Vagina (tissue), 2 donors: Measurements from ENCODE around the gene SPDYA. TPM values are rescaled to one million over a fixed set of nuclear protein-coding genes. Genes with fewer than 3 reads are reported as not detected.

ENCODE experiments used
- DNase-seq, 2 donors: peaks; one replicate each; pipeline ENCODE4 v3.0.0-alpha.2; 2017; ENCODE audit errors: extremely low spot score in 2 of 2
- H3K27ac ChIP-seq: fragments of 200-600 bp; sonication (generic); one replicate; pipeline ENCODE4 v1.5.1; 2019
- H3K27me3 ChIP-seq: fragments of 200-600 bp; sonication (generic); one replicate; pipeline ENCODE4 v1.5.1; 2019
- H3K36me3 ChIP-seq, 2 donors: fragments of 200-600 bp; sonication (generic); one replicate each; pipeline ENCODE4 v1.5.1; 2017 to 2019
- H3K4me1 ChIP-seq: fragments of 200-600 bp; sonication (generic); one replicate; pipeline ENCODE4 v1.5.1; 2019
- H3K4me3 ChIP-seq, 2 donors: fragments of 200-600 bp; sonication (generic); 1 replicate in 1 of 2; 2 replicates in 1 of 2; pipeline ENCODE4 v1.5.1; 2016 to 2019
- H3K9me3 ChIP-seq: fragments of 200-600 bp; sonication (generic); one replicate; pipeline ENCODE4 v1.5.1; 2019
- POLR2A ChIP-seq, 2 donors: fragments of 450-650 bp; IDR thresholded peaks; one replicate each; pipeline ENCODE4 v1.6.1; 2017; ENCODE audit warnings: antibody characterized with exemption in 2 of 2, mild to moderate bottlenecking in 2 of 2, moderate library complexity in 2 of 2
- POLR2AphosphoS5 ChIP-seq, 2 donors: sonication (generic); formaldehyde crosslinking; IDR thresholded peaks; one replicate each; pipeline ENCODE4 v1.9.0; 2017; ENCODE audit warnings: antibody characterized with exemption in 2 of 2, mild to moderate bottlenecking in 2 of 2, low read depth in 1 of 2; ENCODE audit not compliant: insufficient read depth in 1 of 2
- intact Hi-C: fragments of 100-400 bp; cut with DNase I; formaldehyde crosslinking; loops from one replicate; pipeline ENCODE4 v1.15.1; 2023
- total RNA-seq: library from RNA; depleted of rRNA; stranded (reverse); fragments of >200 nt; gene quantifications from one replicate; pipeline ENCODE4 v1.2.3, GENCODE V29; 2016
- TF ChIP-seq, protein P1 (sequence below), 3 experiments: fragments of 450-650 bp in 2 of 3; fragments of 200-600 bp in 1 of 3; sonication (generic) in 1 of 3; IDR thresholded peaks; one replicate each; pipeline ENCODE4 v1.5.1; 2017 to 2019; ENCODE audit warnings: antibody characterized with exemption in 3 of 3, mild to moderate bottlenecking in 2 of 3, moderate library complexity in 2 of 3

The SPDYA gene
- total RNA-seq, 1 donor from 2014 or later = 5.2 TPM

DNA sequence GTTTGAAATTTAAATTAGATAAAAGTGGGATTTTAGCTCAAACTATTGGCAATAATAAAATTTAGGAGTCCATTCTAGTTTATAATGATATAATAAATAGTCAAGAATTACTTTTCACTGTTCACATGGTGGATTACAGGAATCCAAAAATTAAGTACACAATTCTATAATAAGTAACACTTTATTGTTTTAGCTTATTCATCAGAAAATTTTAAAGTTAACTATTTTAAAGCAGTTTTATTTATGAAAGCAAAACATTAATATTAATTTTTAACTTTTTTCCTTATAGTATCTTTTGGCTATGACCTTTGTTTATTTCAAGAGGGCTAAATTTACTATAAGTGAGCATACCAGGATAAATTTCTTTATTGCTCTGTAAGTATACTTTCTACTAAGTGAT lies 11.4 kb downstream of the SPDYA start:
- no peaks in the 10 kb centered on the region for H3K27me3 ChIP-seq
- intact Hi-C loops = no loop called here
- no peaks in the 10 kb centered on the region for H3K9me3 ChIP-seq
- TF ChIP-seq POLR2AphosphoS5 (IDR thresholded peaks at IDR 0.05; ENCODE audit: insufficient read depth in 1 of 2, low read depth in 1 of 2) (no peak), POLR2A (IDR thresholded peaks at IDR 0.05) (no peak)
- TF ChIP-seq, protein P1, sequence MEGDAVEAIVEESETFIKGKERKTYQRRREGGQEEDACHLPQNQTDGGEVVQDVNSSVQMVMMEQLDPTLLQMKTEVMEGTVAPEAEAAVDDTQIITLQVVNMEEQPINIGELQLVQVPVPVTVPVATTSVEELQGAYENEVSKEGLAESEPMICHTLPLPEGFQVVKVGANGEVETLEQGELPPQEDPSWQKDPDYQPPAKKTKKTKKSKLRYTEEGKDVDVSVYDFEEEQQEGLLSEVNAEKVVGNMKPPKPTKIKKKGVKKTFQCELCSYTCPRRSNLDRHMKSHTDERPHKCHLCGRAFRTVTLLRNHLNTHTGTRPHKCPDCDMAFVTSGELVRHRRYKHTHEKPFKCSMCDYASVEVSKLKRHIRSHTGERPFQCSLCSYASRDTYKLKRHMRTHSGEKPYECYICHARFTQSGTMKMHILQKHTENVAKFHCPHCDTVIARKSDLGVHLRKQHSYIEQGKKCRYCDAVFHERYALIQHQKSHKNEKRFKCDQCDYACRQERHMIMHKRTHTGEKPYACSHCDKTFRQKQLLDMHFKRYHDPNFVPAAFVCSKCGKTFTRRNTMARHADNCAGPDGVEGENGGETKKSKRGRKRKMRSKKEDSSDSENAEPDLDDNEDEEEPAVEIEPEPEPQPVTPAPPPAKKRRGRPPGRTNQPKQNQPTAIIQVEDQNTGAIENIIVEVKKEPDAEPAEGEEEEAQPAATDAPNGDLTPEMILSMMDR (IDR thresholded peaks at IDR 0.05) = no peak
- no peak overlapping the region for H3K27ac ChIP-seq
- no peaks in the 10 kb centered on the region for H3K36me3 ChIP-seq
- DNase-seq = no peak
- H3K4me3 ChIP-seq = no peak overlapping the region
- no peaks in the 10 kb centered on the region for H3K4me1 ChIP-seq

GRCh38 chr2:28824207-28824606 lies 13.6 kb downstream of the SPDYA start:
- TF ChIP-seq, protein P1 (IDR thresholded peaks at IDR 0.05) = no peak
- TF ChIP-seq POLR2AphosphoS5 (IDR thresholded peaks at IDR 0.05; ENCODE audit: insufficient read depth in 1 of 2, low read depth in 1 of 2) = no peak
- TF ChIP-seq POLR2A (IDR thresholded peaks at IDR 0.05) = no peak
- no peak for DNase-seq
- Histone ChIP-seq H3K9me3 (no peaks in the 10 kb centered on the region), H3K27me3 (no peaks in the 10 kb centered on the region), H3K4me1 (no peaks in the 10 kb centered on the region), H3K4me3 (no peak overlapping the region), H3K27ac (no peak overlapping the region), H3K36me3 (no peaks in the 10 kb centered on the region)
- intact Hi-C loops = no loop called here

GRCh38 chr2:28824870-28825269 lies 14.2 kb downstream of the SPDYA start:
- H3K4me3 ChIP-seq = no peak overlapping the region
- H3K9me3 ChIP-seq = no peaks in the 10 kb centered on the region
- intact Hi-C loops = no loop called here
- no peak overlapping the region for H3K27ac ChIP-seq
- no peaks in the 10 kb centered on the region for H3K27me3 ChIP-seq
- DNase-seq = no peak
- H3K36me3 ChIP-seq = no peaks in the 10 kb centered on the region
- H3K4me1 ChIP-seq = no peaks in the 10 kb centered on the region
- TF ChIP-seq, protein P1 (IDR thresholded peaks at IDR 0.05) = no peak
- TF ChIP-seq POLR2A (IDR thresholded peaks at IDR 0.05) (no peak), POLR2AphosphoS5 (IDR thresholded peaks at IDR 0.05; ENCODE audit: insufficient read depth in 1 of 2, low read depth in 1 of 2) (no peak)

GRCh38 chr2:28828382-28828781 lies 17.7 kb downstream of the SPDYA start:
- no peak overlapping the region for H3K27ac ChIP-seq
- H3K4me3 ChIP-seq = no peak overlapping the region
- H3K9me3 ChIP-seq = no peaks in the 10 kb centered on the region
- no peaks in the 10 kb centered on the region for H3K27me3 ChIP-seq
- H3K4me1 ChIP-seq = no peaks in the 10 kb centered on the region
- TF ChIP-seq POLR2AphosphoS5 (IDR thresholded peaks at IDR 0.05; ENCODE audit: insufficient read depth in 1 of 2, low read depth in 1 of 2) (no peak), POLR2A (IDR thresholded peaks at IDR 0.05) (no peak)
- TF ChIP-seq, protein P1 (IDR thresholded peaks at IDR 0.05) = no peak
- intact Hi-C loops = no loop called here
- no peak for DNase-seq
- H3K36me3 ChIP-seq = no peaks in the 10 kb centered on the region

GRCh38 chr2:28833740-28834470 lies 23.3 kb downstream of the SPDYA start:
- no peak overlapping the region for H3K4me3 ChIP-seq
- TF ChIP-seq, protein P1 (IDR thresholded peaks at IDR 0.05) = no peak
- TF ChIP-seq POLR2A (IDR thresholded peaks at IDR 0.05) = no peak
- no peak for TF ChIP-seq POLR2AphosphoS5 (IDR thresholded peaks at IDR 0.05; ENCODE audit: insufficient read depth in 1 of 2, low read depth in 1 of 2)
- H3K27me3 ChIP-seq = no peaks in the 10 kb centered on the region
- intact Hi-C loops = no loop called here
- no peak overlapping the region for H3K27ac ChIP-seq
- no peaks in the 10 kb centered on the region for H3K4me1 ChIP-seq
- H3K9me3 ChIP-seq = no peaks in the 10 kb centered on the region
- H3K36me3 ChIP-seq = no peaks in the 10 kb centered on the region
- DNase-seq = no peak
